ES-I3 (cell line): ENCODE measurements around the gene PDIA5.

Experiments
- H3K36me3 ChIP-seq: 2 replicates; pipeline ENCODE4 v1.6.1; 2013; ENCODE audit warnings: mild to moderate bottlenecking, low read length, control low read depth, moderate library complexity; ENCODE audit not compliant: insufficient read depth
- H3K4me1 ChIP-seq: 2 replicates; pipeline ENCODE4 v1.6.1; 2013; ENCODE audit warnings: mild to moderate bottlenecking, control low read depth, low read length; ENCODE audit not compliant: insufficient read depth
- H3K9ac ChIP-seq: 2 replicates; pipeline ENCODE4 v1.6.1; 2013; ENCODE audit warnings: low read depth, mild to moderate bottlenecking, low read length, moderate library complexity
- H3K9me3 ChIP-seq: 2 replicates; pipeline ENCODE4 v1.6.1; 2013; ENCODE audit warnings: mild to moderate bottlenecking, low read length, moderate library complexity; ENCODE audit not compliant: control insufficient read depth, insufficient read depth

Gene PDIA5

GRCh38 chr3:123168605-123169004, 101.8 kb downstream of the PDIA5 start:
- H3K36me3 ChIP-seq: peaks cover 7% of the 10 kb centered on the region; the same call in 1 of the 2 replicates
- no peaks in the 10 kb centered on the region for H3K4me1 ChIP-seq
- no peaks in the 10 kb centered on the region for H3K9me3 ChIP-seq
- no peak overlapping the region for H3K9ac ChIP-seq

- Histone ChIP-seq H3K9ac (no peak overlapping the region), H3K9me3 (no peaks in the 10 kb centered on the region), H3K36me3 (peaks cover 3% of the 10 kb centered on the region; the same call in 1 of the 2 replicates), H3K4me1 (no peaks in the 10 kb centered on the region)
These were observed 102.7 kb downstream of the PDIA5 start for GRCh38 chr3:123169492-123169929.

GRCh38 chr3:123169930-123170329, 103.1 kb downstream of the PDIA5 start:
- no peaks in the 10 kb centered on the region for H3K4me1 ChIP-seq
- no peaks in the 10 kb centered on the region for H3K9me3 ChIP-seq
- H3K9ac ChIP-seq: no peak overlapping the region
- H3K36me3 ChIP-seq: no peaks in the 10 kb centered on the region; the same call in 1 of the 2 replicates

- Histone ChIP-seq H3K9ac (no peak overlapping the region), H3K36me3 (no peaks in the 10 kb centered on the region), H3K4me1 (no peaks in the 10 kb centered on the region), H3K9me3 (no peaks in the 10 kb centered on the region)
These were observed 114.0 kb downstream of the PDIA5 start for GRCh38 chr3:123180791-123181190.

- H3K9ac ChIP-seq: no peak overlapping the region
- H3K4me1 ChIP-seq: no peaks in the 10 kb centered on the region
- H3K36me3 ChIP-seq: no peaks in the 10 kb centered on the region
- no peaks in the 10 kb centered on the region for H3K9me3 ChIP-seq
These were observed 119.9 kb downstream of the PDIA5 start for GRCh38 chr3:123186695-123187094.

- H3K4me1 ChIP-seq: no peaks in the 10 kb centered on the region
These were observed 121.2 kb downstream of the PDIA5 start for GRCh38 chr3:123188058-123188457.

GRCh38 chr3:123193448-123194101, 126.8 kb downstream of the PDIA5 start:
- H3K9me3 ChIP-seq: no peaks in the 10 kb centered on the region
- no peaks in the 10 kb centered on the region for H3K36me3 ChIP-seq
- H3K4me1 ChIP-seq: peaks cover 4% of the 10 kb centered on the region; the same call in 1 of the 2 replicates
- no peak overlapping the region for H3K9ac ChIP-seq

More at GRCh38 chr3:123188058-123188457, 121.2 kb downstream of the PDIA5 start:
- Histone ChIP-seq H3K9ac (no peak overlapping the region), H3K9me3 (no peaks in the 10 kb centered on the region), H3K36me3 (no peaks in the 10 kb centered on the region)

- Histone ChIP-seq H3K36me3 (no peaks in the 10 kb centered on the region), H3K4me1 (peaks cover 4% of the 10 kb centered on the region; the same call in 1 of the 2 replicates), H3K9me3 (no peaks in the 10 kb centered on the region), H3K9ac (no peak overlapping the region)
These were observed 127.7 kb downstream of the PDIA5 start for GRCh38 chr3:123194552-123194951.

GRCh38 chr3:123198372-123198771, 131.5 kb downstream of the PDIA5 start:
- H3K36me3 ChIP-seq: no peaks in the 10 kb centered on the region
- peaks cover 7% of the 10 kb centered on the region for H3K4me1 ChIP-seq
- H3K9me3 ChIP-seq: no peaks in the 10 kb centered on the region
- H3K9ac ChIP-seq: no peak overlapping the region

GRCh38 chr3:123201223-123201556, 134.4 kb downstream of the PDIA5 start:
- Histone ChIP-seq H3K9ac (peak overlapping the region; percentile 88), H3K4me1 (peaks cover 3% of the 10 kb centered on the region), H3K36me3 (no peaks in the 10 kb centered on the region), H3K9me3 (no peaks in the 10 kb centered on the region)

- peak within 1 kb of the TSS; percentile 88 for H3K9ac ChIP-seq
- peaks cover 3% of the 10 kb centered on the region for H3K4me1 ChIP-seq
- H3K9me3 ChIP-seq: no peaks in the 10 kb centered on the region
- no peaks in the 10 kb centered on the region for H3K36me3 ChIP-seq
These were observed 135.0 kb downstream of the PDIA5 start, which contains the start of gene SEC22A for GRCh38 chr3:123201557-123202427. Gene SEC22A (plus strand): TSS chr3:123201943. CDS start chr3:123209218, 7,275 bp downstream.

- no peaks in the 10 kb centered on the region for H3K36me3 ChIP-seq
- H3K9me3 ChIP-seq: no peaks in the 10 kb centered on the region
- H3K9ac ChIP-seq: peak overlapping the region; percentile 88
- peaks cover 3% of the 10 kb centered on the region for H3K4me1 ChIP-seq
These were observed 135.6 kb downstream of the PDIA5 start for GRCh38 chr3:123202451-123202850.
